Neutrophil (primary cell): ENCODE results near the gene RPS6KL1.

Source experiments
- H3K27ac ChIP-seq: fragments of 200-600 bp; sonication (generic); 2 replicates; pipeline ENCODE4 v1.5.1; 2016; ENCODE audit warnings: mild to moderate bottlenecking, moderate library complexity
- H3K27me3 ChIP-seq: fragments of 200-600 bp; sonication (generic); 2 replicates; pipeline ENCODE4 v1.6.0; 2016; ENCODE audit warnings: mild to moderate bottlenecking
- H3K36me3 ChIP-seq: fragments of 200-600 bp; sonication (generic); 2 replicates; pipeline ENCODE4 v1.5.1; 2017
- H3K4me1 ChIP-seq, 2 experiments: fragments of 200-600 bp in 1 of 2; sonication (generic) in 1 of 2; 1 replicate in 1 of 2; 2 replicates in 1 of 2; pipeline versions ENCODE4 v1.5.1 to v1.6.1; 2013 to 2016; ENCODE audit warnings: low read depth in 1 of 2, low read length in 1 of 2, mild to moderate bottlenecking in 1 of 2, moderate library complexity in 1 of 2; ENCODE audit not compliant: control insufficient read depth in 1 of 2, insufficient read depth in 1 of 2
- H3K4me3 ChIP-seq, 2 experiments: fragments of 200-600 bp in 1 of 2; sonication (generic) in 1 of 2; 1 replicate in 1 of 2; 2 replicates in 1 of 2; pipeline ENCODE4 v1.5.1; 2013 to 2016; ENCODE audit warnings: low read depth in 1 of 2, low read length in 1 of 2, mild to moderate bottlenecking in 1 of 2, moderate library complexity in 1 of 2
- H3K9me3 ChIP-seq: fragments of 200-600 bp; sonication (generic); 2 replicates; pipeline ENCODE4 v1.5.1; 2016
- TF ChIP-seq, protein P1 (sequence below): fragments of 200-600 bp; sonication (generic); IDR thresholded peaks from 2 replicates; pipeline ENCODE4 v1.5.1; 2016; ENCODE audit warnings: antibody characterized with exemption

RPS6KL1 gene

DNA sequence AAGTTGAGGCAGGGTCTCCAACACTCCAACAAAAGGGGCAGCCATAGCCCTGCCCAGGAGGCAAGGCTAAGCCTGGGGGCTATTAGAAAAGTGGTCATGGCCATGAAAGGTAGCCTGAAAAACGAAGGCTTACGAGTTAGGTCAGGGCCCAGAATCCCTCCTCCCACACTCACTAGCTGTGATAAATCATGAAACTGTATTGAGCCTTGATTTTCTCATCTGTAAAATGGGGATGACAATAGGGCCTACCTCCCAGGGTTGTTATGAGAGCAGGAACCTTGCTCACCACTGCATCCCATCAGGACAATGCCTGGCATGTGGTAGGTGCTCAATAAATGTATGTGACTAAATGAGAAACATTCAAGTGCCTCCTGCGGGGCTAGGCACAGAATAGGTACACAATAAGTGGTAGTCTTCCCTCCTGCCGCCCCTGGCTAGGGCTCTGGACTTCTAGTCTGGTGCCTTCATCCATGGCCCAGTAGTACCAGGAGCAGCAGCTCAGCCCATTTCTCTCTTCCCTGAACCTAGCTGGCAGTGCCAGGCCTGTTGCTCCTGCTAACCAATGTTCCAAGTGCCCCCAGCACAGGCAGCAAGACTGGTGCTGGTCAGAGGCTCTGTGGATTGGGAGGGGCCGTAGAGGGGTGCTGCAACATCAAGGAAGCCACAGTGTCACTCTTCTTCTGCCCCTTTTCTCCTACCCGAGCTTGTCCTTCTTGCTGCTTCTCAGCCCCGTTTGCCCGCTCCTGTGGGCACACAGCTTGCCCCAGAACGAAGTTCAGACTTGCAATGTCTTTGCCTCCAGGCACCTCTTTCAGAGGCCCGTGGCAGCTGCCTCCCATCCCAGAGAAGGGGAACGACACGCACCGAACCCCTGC lies 24.5 kb upstream of the RPS6KL1 start:
- no peaks in the 10 kb centered on the region for H3K9me3 ChIP-seq
- H3K27me3 ChIP-seq, result peaks cover 4% of the 10 kb centered on the region
- H3K4me3 ChIP-seq, result no peak overlapping the region
- TF ChIP-seq, protein P1, sequence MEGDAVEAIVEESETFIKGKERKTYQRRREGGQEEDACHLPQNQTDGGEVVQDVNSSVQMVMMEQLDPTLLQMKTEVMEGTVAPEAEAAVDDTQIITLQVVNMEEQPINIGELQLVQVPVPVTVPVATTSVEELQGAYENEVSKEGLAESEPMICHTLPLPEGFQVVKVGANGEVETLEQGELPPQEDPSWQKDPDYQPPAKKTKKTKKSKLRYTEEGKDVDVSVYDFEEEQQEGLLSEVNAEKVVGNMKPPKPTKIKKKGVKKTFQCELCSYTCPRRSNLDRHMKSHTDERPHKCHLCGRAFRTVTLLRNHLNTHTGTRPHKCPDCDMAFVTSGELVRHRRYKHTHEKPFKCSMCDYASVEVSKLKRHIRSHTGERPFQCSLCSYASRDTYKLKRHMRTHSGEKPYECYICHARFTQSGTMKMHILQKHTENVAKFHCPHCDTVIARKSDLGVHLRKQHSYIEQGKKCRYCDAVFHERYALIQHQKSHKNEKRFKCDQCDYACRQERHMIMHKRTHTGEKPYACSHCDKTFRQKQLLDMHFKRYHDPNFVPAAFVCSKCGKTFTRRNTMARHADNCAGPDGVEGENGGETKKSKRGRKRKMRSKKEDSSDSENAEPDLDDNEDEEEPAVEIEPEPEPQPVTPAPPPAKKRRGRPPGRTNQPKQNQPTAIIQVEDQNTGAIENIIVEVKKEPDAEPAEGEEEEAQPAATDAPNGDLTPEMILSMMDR, result no peak
- no peak overlapping the region for H3K27ac ChIP-seq
- peaks cover 0 to 6% of the 10 kb centered on the region in 2 experiments for H3K4me1 ChIP-seq
- no peaks in the 10 kb centered on the region for H3K36me3 ChIP-seq

DNA sequence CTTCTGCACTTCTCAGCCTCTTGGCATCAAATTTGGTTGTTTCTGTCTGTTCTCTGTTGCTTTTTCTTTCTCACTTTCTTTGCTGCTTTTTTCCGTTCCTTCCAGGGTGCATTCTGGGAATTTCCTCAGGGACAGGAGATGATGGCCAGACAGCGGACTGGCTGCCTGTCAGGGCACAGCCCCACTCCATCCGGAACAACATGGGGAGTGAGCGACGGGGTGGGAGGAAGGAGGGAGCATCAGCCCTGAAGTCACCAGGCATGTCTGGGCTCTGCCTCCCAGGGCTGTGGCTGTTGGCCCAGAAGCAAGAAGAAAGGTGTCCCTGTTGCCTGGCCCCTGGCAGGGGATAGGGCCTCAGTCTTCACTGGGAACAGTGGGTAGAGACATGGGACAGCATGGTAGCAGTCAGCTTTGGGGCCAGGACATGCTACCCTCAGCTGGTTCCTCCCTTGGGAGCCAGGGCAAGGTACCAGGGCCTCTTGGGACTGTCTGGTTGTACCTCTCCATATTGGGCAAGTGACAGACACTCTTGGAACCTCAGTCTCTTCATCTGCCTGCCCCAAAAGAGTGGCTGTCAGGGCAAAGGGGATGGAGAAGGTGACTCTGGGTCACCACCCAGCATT lies 23.7 kb upstream of the RPS6KL1 start:
- Histone ChIP-seq H3K27me3 (peaks cover 4% of the 10 kb centered on the region), H3K4me1 (peaks cover 3 to 11% of the 10 kb centered on the region in 2 experiments), H3K4me3 (no peak overlapping the region), H3K36me3 (no peaks in the 10 kb centered on the region), H3K27ac (no peak overlapping the region), H3K9me3 (no peaks in the 10 kb centered on the region)
- TF ChIP-seq, protein P1, result no peak

DNA sequence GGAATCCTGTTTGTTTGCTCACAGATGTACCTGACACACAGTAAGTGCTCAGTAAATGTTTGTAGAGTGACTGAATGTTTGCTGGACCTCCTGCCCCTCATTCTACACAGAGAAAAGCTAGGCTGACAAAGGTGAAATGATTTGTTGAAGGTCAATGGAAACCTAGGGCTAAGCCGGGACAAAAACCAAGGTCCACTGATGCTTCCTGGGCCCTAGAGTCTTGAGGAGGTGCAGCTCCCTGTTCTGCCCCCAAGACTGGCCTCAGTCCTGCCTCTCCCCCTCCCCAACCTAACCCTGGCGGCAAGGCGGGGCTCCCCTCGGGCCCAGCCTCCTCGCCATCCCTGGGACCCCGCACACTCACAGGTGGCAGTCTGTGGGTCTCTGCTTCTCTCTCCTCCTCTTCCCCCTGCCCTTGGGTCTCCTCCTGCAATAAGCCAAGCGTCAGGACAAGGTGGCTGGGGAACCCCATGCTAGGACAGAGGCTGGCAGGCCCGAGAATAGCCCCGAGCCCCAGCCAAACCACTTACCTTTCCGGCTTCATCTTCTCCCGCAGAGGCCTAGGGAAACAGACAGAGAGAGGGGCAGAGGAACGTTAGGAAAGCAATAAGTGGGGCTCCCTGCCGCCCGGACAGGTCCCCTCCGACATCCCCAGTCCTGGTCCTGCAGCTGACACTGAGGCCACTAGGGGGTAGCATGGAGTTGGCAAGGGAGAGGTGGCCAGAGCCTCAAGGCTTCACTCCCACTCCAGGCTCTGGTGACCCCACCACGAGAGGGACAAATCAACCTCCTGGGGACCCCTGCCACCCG lies 23.0 kb upstream of the RPS6KL1 start:
- H3K27ac ChIP-seq, result no peak overlapping the region
- no peaks in the 10 kb centered on the region for H3K27me3 ChIP-seq
- H3K36me3 ChIP-seq, result no peaks in the 10 kb centered on the region
- no peak overlapping the region for H3K4me3 ChIP-seq
- peaks cover 7 to 18% of the 10 kb centered on the region in 2 experiments for H3K4me1 ChIP-seq
- no peaks in the 10 kb centered on the region for H3K9me3 ChIP-seq
- TF ChIP-seq, protein P1, result peak; percentile 83

DNA sequence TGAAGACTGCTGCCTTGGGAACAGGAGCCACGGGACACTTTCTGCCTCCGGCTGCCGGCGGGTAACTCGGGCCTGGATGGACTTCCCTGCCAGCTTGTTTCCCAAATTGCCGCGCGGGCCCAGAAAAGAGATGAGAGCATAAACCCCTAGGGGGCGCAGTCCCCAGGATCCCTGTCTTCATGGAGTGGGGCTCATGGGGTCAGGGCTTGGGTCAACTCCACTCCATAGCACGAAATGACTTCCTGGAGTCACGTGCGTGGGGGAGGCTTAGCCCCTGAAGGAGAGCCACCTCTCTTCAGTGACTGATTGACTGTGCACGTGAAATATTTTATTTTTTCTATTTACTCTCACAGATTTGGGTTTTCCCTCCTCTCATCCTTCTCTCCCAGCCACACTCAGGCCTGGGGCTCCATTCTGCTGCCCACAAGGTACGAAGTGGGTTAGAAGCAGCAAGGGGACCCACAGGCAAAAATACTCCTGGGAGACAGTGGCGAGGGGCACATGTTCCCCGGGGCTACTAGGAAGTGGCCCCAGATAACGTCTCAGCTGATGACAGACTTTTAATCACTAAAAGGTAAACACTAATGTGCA lies 22.3 kb upstream of the RPS6KL1 start:
- no peaks in the 10 kb centered on the region for H3K27me3 ChIP-seq
- H3K4me1 ChIP-seq, result peaks cover 7 to 21% of the 10 kb centered on the region in 2 experiments
- no peaks in the 10 kb centered on the region for H3K36me3 ChIP-seq
- H3K9me3 ChIP-seq, result no peaks in the 10 kb centered on the region
- H3K4me3 ChIP-seq, result no peak overlapping the region
- TF ChIP-seq, protein P1, result no peak
- H3K27ac ChIP-seq, result no peak overlapping the region

DNA sequence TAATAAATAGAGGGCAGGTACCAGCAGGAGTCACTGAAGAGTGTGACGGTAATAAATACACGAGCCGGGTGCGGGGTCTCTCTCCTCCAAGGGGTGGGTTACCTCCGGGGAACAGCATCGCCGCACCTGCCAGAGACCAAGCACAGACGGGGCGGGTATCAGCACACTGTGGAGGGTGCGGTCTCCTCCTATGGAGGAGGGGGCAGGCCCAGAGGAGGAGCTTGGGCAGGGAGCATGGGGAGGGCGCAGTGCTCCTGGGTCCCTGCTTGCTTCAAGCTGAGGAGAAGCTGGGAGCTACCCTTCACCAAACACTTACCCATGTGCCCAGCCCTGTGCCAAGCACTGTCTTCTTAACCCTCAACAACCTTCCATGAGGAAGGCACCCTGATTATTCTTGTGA lies 19.5 kb upstream of the RPS6KL1 start:
- H3K36me3 ChIP-seq, result no peaks in the 10 kb centered on the region
- H3K27ac ChIP-seq, result no peak overlapping the region
- no peaks in the 10 kb centered on the region for H3K27me3 ChIP-seq
- peaks cover 7 to 25% of the 10 kb centered on the region in 2 experiments for H3K4me1 ChIP-seq
- H3K9me3 ChIP-seq, result no peaks in the 10 kb centered on the region
- TF ChIP-seq, protein P1, result no peak
- no peak overlapping the region for H3K4me3 ChIP-seq
